ENCODE measurements around the gene C2CD2.

Gene C2CD2

GRCh38 chr21:41943851-41944250, 10.0 kb downstream of the C2CD2 start:
- DNase-seq (ENCODE audit: low read depth), result no peak
- H3K9ac ChIP-seq (ENCODE audit: low read length), result no peak overlapping the region
- H3K27me3 ChIP-seq (replicated peaks; ENCODE audit: control insufficient read depth, insufficient read depth, low read length), result no peaks in the 10 kb centered on the region
- no peak overlapping the region for H3K4me3 ChIP-seq (ENCODE audit: low read length)
- peaks cover 19% of the 10 kb centered on the region for H3K4me1 ChIP-seq (ENCODE audit: control insufficient read depth, insufficient read depth, low read length)
- H3K9me3 ChIP-seq (ENCODE audit: control insufficient read depth, low read length), result no peaks in the 10 kb centered on the region
- peaks cover 31% of the 10 kb centered on the region for H3K36me3 ChIP-seq (ENCODE audit: control insufficient read depth, insufficient read depth, low read length, severe bottlenecking)

GRCh38 chr21:41942457-41942856, 11.4 kb downstream of the C2CD2 start:
- H3K9me3 ChIP-seq (ENCODE audit: control insufficient read depth, low read length), result no peaks in the 10 kb centered on the region
- no peak overlapping the region for H3K4me3 ChIP-seq (ENCODE audit: low read length)
- peaks cover 6% of the 10 kb centered on the region for H3K4me1 ChIP-seq (ENCODE audit: control insufficient read depth, insufficient read depth, low read length)
- H3K36me3 ChIP-seq (ENCODE audit: control insufficient read depth, insufficient read depth, low read length, severe bottlenecking), result peaks cover 38% of the 10 kb centered on the region
- no peaks in the 10 kb centered on the region for H3K27me3 ChIP-seq (replicated peaks; ENCODE audit: control insufficient read depth, insufficient read depth, low read length)
- no peak for DNase-seq (ENCODE audit: low read depth)
- no peak overlapping the region for H3K9ac ChIP-seq (ENCODE audit: low read length)

- no peak overlapping the region for H3K4me3 ChIP-seq (ENCODE audit: low read length)
- H3K27me3 ChIP-seq (replicated peaks; ENCODE audit: control insufficient read depth, insufficient read depth, low read length), result no peaks in the 10 kb centered on the region
- H3K4me1 ChIP-seq (ENCODE audit: control insufficient read depth, insufficient read depth, low read length), result peaks cover 4% of the 10 kb centered on the region
- DNase-seq (ENCODE audit: low read depth), result no peak
- peaks cover 41% of the 10 kb centered on the region for H3K36me3 ChIP-seq (ENCODE audit: control insufficient read depth, insufficient read depth, low read length, severe bottlenecking)
- H3K9me3 ChIP-seq (ENCODE audit: control insufficient read depth, low read length), result no peaks in the 10 kb centered on the region
- no peak overlapping the region for H3K9ac ChIP-seq (ENCODE audit: low read length)
These were observed 11.9 kb downstream of the C2CD2 start for GRCh38 chr21:41941941-41942340.

GRCh38 chr21:41940431-41940830, 13.4 kb downstream of the C2CD2 start:
- no peak overlapping the region for H3K9ac ChIP-seq (ENCODE audit: low read length)
- no peaks in the 10 kb centered on the region for H3K27me3 ChIP-seq (replicated peaks; ENCODE audit: control insufficient read depth, insufficient read depth, low read length)
- no peak for DNase-seq (ENCODE audit: low read depth)
- no peaks in the 10 kb centered on the region for H3K9me3 ChIP-seq (ENCODE audit: control insufficient read depth, low read length)
- no peaks in the 10 kb centered on the region for H3K4me1 ChIP-seq (ENCODE audit: control insufficient read depth, insufficient read depth, low read length)
- H3K36me3 ChIP-seq (ENCODE audit: control insufficient read depth, insufficient read depth, low read length, severe bottlenecking), result peaks cover 41% of the 10 kb centered on the region
- H3K4me3 ChIP-seq (ENCODE audit: low read length), result no peak overlapping the region

- peaks cover 41% of the 10 kb centered on the region for H3K36me3 ChIP-seq (ENCODE audit: control insufficient read depth, insufficient read depth, low read length, severe bottlenecking)
- H3K4me3 ChIP-seq (ENCODE audit: low read length), result no peak overlapping the region
- peaks cover under 1% of the 10 kb centered on the region for H3K4me1 ChIP-seq (ENCODE audit: control insufficient read depth, insufficient read depth, low read length)
- no peak overlapping the region for H3K9ac ChIP-seq (ENCODE audit: low read length)
- H3K27me3 ChIP-seq (replicated peaks; ENCODE audit: control insufficient read depth, insufficient read depth, low read length), result no peaks in the 10 kb centered on the region
- no peaks in the 10 kb centered on the region for H3K9me3 ChIP-seq (ENCODE audit: control insufficient read depth, low read length)
- DNase-seq (ENCODE audit: low read depth), result no peak
These were observed 14.4 kb downstream of the C2CD2 start for GRCh38 chr21:41939391-41939790.

GRCh38 chr21:41933313-41934079, 20.3 kb downstream of the C2CD2 start:
- H3K4me1 ChIP-seq (ENCODE audit: control insufficient read depth, insufficient read depth, low read length), result peaks cover 42% of the 10 kb centered on the region
- DNase-seq (ENCODE audit: low read depth), result no peak

GRCh38 chr21:41932576-41933312, 21.1 kb downstream of the C2CD2 start:
- Histone ChIP-seq H3K4me1 (ENCODE audit: control insufficient read depth, insufficient read depth, low read length) (peaks cover 42% of the 10 kb centered on the region), H3K36me3 (ENCODE audit: control insufficient read depth, insufficient read depth, low read length, severe bottlenecking) (peaks cover 12% of the 10 kb centered on the region), H3K9me3 (ENCODE audit: control insufficient read depth, low read length) (no peaks in the 10 kb centered on the region), H3K9ac (ENCODE audit: low read length) (peak overlapping the region; percentile 77), H3K27me3 (replicated peaks; ENCODE audit: control insufficient read depth, insufficient read depth, low read length) (no peaks in the 10 kb centered on the region), H3K4me3 (ENCODE audit: low read length) (peak overlapping the region; percentile 63)
- DNase-seq (ENCODE audit: low read depth), result no peak

More at GRCh38 chr21:41933313-41934079, 20.3 kb downstream of the C2CD2 start:
- Histone ChIP-seq H3K9ac (ENCODE audit: low read length) (peak overlapping the region; percentile 77), H3K4me3 (ENCODE audit: low read length) (peak overlapping the region; percentile 63), H3K36me3 (ENCODE audit: control insufficient read depth, insufficient read depth, low read length, severe bottlenecking) (peaks cover 13% of the 10 kb centered on the region), H3K9me3 (ENCODE audit: control insufficient read depth, low read length) (no peaks in the 10 kb centered on the region), H3K27me3 (replicated peaks; ENCODE audit: control insufficient read depth, insufficient read depth, low read length) (no peaks in the 10 kb centered on the region)

- peaks cover 7% of the 10 kb centered on the region for H3K36me3 ChIP-seq (ENCODE audit: control insufficient read depth, insufficient read depth, low read length, severe bottlenecking)
- no peak for DNase-seq (ENCODE audit: low read depth)
These were observed 21.6 kb downstream of the C2CD2 start for GRCh38 chr21:41932191-41932575.

GRCh38 chr21:41931041-41931451, 22.8 kb downstream of the C2CD2 start:
- no peak for DNase-seq (ENCODE audit: low read depth)
- peak overlapping the region; percentile 2 for H3K4me3 ChIP-seq (ENCODE audit: low read length)
- no peaks in the 10 kb centered on the region for H3K27me3 ChIP-seq (replicated peaks; ENCODE audit: control insufficient read depth, insufficient read depth, low read length)

More at GRCh38 chr21:41932191-41932575, 21.6 kb downstream of the C2CD2 start:
- H3K4me1 ChIP-seq (ENCODE audit: control insufficient read depth, insufficient read depth, low read length), result peaks cover 44% of the 10 kb centered on the region
- H3K27me3 ChIP-seq (replicated peaks; ENCODE audit: control insufficient read depth, insufficient read depth, low read length), result no peaks in the 10 kb centered on the region
- peak overlapping the region; percentile 63 for H3K4me3 ChIP-seq (ENCODE audit: low read length)
- peak overlapping the region; percentile 77 for H3K9ac ChIP-seq (ENCODE audit: low read length)
- no peaks in the 10 kb centered on the region for H3K9me3 ChIP-seq (ENCODE audit: control insufficient read depth, low read length)

GRCh38 chr21:41929248-41929647, 24.6 kb downstream of the C2CD2 start:
- H3K9me3 ChIP-seq (ENCODE audit: control insufficient read depth, low read length), result no peaks in the 10 kb centered on the region
- no peak overlapping the region for H3K4me3 ChIP-seq (ENCODE audit: low read length)
- no peak overlapping the region for H3K9ac ChIP-seq (ENCODE audit: low read length)
- peaks cover 7% of the 10 kb centered on the region for H3K36me3 ChIP-seq (ENCODE audit: control insufficient read depth, insufficient read depth, low read length, severe bottlenecking)
- DNase-seq (ENCODE audit: low read depth), result no peak
- H3K4me1 ChIP-seq (ENCODE audit: control insufficient read depth, insufficient read depth, low read length), result peaks cover 71% of the 10 kb centered on the region
- H3K27me3 ChIP-seq (replicated peaks; ENCODE audit: control insufficient read depth, insufficient read depth, low read length), result no peaks in the 10 kb centered on the region

More at GRCh38 chr21:41931041-41931451, 22.8 kb downstream of the C2CD2 start:
- Histone ChIP-seq H3K9me3 (ENCODE audit: control insufficient read depth, low read length) (no peaks in the 10 kb centered on the region), H3K9ac (ENCODE audit: low read length) (peak overlapping the region; percentile 65), H3K36me3 (ENCODE audit: control insufficient read depth, insufficient read depth, low read length, severe bottlenecking) (peaks cover 7% of the 10 kb centered on the region), H3K4me1 (ENCODE audit: control insufficient read depth, insufficient read depth, low read length) (peaks cover 55% of the 10 kb centered on the region)

- Histone ChIP-seq H3K9me3 (ENCODE audit: control insufficient read depth, low read length) (no peaks in the 10 kb centered on the region), H3K9ac (ENCODE audit: low read length) (no peak overlapping the region), H3K4me1 (ENCODE audit: control insufficient read depth, insufficient read depth, low read length) (peaks cover 73% of the 10 kb centered on the region), H3K36me3 (ENCODE audit: control insufficient read depth, insufficient read depth, low read length, severe bottlenecking) (peaks cover 7% of the 10 kb centered on the region), H3K27me3 (replicated peaks; ENCODE audit: control insufficient read depth, insufficient read depth, low read length) (no peaks in the 10 kb centered on the region), H3K4me3 (ENCODE audit: low read length) (no peak overlapping the region)
- DNase-seq (ENCODE audit: low read depth), result no peak
These were observed 25.1 kb downstream of the C2CD2 start for GRCh38 chr21:41928621-41929220.
